SIG-M5 (cell line): Measurements from ENCODE around the gene CEND1.

ENCODE experiments used
- DNase-seq: peaks from one replicate; lab custom pipeline; 2025; lab: John Stamatoyannopoulos, UW

Gene CEND1

GRCh38 chr11:811446-812245, 21.8 kb upstream of the CEND1 start:
- no peak for DNase-seq

DNA sequence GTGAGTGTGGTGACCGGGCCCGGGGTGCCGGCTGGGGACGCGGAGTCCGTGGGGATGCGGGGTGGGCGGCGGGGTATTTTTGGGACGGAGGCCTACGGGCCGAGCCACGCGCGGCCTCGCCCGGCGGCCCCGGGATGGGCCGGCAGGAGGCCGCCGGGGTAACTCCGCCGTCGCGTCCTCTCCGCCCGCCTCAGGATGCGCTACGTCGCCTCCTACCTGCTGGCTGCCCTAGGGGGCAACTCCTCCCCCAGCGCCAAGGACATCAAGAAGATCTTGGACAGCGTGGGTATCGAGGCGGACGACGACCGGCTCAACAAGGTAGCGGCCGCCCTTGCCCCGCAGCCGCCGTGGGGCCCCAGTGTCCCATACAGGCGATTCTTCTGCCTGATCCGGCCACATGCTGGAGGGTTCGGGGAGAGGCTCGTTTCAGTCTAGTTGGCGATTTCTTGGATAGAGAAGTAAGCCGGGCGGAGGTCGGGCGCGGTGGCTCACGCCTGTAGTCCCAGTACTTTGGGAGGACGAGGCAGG, 20.2 kb upstream of the CEND1 start:
- no peak for DNase-seq

DNA sequence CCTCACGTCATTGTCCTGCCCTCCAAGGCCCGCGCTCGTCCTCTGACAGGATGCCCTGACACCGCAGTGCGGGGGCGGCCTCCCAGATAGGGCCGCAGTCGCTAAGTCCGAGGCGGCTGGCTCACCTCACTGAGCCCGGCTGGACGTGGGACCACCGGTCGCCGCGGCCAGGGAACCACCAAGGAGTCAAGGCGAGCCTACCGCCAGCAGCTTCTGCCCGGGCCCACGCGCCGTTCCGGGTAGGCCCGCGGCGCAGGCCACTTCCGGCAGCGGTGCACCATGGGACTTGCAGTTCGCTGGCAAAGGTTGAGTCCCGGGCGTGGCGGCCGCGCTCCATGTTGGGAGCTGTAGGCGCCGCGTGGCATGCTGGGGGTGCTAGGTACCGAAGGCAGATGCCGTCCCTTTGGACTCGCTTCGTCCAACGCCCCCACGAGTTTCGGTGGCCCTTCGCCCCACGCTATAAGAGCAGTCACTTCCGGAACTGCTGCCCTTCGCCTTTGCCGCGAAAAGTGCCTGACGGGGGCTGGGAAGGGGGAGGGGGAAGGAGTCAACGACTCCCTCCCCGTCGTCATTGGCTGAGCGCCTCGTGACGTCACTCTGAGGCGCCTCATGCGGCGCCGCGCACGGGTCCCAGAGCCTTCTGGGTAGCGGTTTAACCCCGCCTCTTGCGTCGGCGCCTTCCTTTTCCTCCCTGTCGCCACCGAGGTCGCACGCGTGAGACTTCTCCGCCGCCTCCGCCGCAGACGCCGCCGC, 19.6 kb upstream of the CEND1 start, which contains the start of gene RPLP2:
RPLP2 (plus strand) TSS at position 681 of the 753 bp plus-strand sequence. CDS start 268 bp downstream, outside the sequence.
- peak; percentile 67 for DNase-seq

- DNase-seq: no peak
Observed at GRCh38 chr11:808427-809286, 18.8 kb upstream of the CEND1 start.

GRCh38 chr11:804599-804964, 14.7 kb upstream of the CEND1 start:
- DNase-seq: no peak

DNA sequence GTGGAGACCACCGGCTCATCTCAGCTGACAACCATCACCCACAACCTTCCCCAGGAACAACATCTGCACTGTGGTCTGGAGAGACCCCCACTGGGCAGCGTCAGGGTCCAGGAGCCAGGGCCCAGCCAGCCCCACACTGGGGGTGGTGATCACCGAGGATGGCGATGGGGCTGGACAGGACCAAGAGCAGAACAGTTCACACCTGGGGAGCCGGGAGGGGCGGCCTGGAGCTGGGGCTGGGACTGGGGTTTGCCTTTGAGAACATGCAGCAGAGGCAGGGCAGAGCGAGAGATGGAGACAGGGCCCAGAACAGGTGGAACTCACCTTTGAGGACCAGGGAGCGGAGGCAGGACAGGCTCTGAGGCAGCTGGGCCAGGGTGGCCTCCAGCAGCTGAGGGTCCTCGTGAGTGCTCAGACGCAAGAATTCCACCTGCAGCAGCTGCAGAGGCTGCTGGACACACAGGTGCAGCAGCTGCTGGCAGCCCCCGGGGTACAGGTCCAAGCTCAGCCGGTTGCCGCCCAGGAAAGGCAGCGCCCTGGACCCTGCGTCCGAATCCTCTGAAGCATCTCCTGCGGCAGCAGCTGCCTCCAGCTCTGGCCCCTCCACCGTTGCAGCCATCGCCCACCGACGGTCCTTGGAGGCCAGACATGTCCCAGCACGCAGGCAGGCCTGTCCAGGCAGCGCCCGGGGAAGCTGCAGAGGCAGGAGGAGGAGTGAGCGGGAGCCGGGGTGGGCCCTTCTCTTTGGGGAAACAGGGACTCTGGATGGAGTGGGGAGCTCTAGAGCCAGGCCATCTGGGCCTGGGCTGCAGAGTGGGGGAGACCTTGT, 14.1 kb upstream of the CEND1 start:
- no peak for DNase-seq

DNA sequence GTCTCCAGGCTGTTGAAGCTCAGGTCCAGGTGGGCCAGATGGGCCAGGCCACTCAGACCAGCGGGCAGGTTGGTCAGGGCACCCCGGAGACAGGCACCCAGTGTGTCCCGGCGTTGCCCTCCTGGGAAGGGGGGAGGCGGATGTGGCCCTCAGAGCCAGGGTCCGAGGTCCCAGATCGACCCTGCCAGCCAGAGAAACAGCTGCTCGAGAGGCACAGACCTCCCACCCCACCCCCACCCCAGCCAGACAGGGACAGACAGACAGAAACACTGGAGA, 13.5 kb upstream of the CEND1 start:
- DNase-seq: no peak

DNA sequence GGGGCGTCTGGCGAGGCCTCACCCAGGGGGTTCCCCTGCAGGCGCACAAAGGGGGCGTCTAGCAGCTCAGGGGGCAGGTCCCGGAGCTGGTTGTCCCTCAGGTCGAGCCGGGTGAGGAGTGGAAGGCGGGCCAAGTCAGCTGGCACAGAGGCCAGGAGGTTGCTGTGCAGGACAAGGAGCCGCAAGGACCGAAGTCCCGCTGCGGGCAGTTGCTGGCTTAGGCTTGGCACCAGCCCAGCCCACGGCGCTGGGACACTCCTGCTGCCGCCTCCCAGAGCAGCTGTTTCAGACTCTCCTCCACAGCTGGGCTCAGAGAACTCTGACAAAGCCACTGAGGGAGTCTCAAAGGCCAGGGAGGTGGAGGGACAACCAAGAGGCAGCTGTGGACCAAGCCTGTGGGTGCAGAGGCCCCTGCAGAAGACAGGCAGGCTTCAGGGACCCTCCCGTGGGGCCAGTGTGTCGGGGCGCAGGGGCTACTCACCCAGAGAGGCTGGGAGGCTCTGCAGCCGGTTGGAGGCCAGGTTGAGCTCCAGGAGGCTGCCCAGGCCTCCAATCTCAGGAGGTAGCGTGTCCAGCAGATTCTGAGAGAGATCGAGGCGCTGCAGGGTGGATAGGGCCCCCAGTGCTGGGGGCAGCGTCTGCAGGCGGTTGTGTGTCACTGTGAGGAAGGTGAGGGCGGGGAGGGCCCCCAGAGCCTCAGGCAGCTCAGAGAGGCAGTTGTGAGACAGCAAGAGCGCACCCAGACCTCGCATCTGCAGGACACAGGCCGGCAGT, 13.0 kb upstream of the CEND1 start:
- DNase-seq: no peak

GRCh38 chr11:802018-802617, 12.2 kb upstream of the CEND1 start:
- no peak for DNase-seq

DNA sequence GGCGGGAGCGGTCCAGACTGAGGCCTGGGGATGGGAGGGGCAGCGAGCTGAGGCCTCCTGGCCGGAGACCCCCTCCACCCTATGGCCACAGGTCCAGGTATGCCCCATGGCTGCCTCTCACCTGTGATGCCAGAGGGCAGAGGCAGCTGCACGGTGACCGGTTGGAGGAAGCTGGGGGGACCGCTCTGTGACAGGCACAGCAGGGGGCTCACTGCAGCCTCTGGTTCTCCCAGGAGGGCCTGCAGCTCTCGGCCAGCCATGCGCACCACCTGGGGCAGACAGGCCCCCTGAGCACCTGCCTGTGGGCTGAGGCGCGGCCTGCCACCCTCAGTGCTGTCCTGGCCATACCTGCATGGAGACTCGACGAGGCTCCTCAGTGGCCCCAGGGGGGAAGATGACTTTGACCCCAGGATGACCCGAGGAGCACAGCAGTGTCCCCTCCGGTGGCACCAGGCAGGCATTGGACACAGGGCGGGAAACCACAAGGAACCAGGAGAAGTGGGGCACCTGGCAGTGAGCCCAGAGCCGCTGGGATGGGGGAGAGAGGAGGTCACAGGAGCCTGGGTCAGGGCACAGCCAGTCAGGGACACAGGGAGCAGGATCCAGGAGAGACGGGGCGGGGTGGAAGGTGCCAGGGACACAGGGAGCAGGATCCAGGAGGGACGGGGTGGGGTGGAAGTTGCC, 11.3 kb upstream of the CEND1 start:
- no peak for DNase-seq

GRCh38 chr11:800473-800872, 10.6 kb upstream of the CEND1 start:
- no peak for DNase-seq

DNA sequence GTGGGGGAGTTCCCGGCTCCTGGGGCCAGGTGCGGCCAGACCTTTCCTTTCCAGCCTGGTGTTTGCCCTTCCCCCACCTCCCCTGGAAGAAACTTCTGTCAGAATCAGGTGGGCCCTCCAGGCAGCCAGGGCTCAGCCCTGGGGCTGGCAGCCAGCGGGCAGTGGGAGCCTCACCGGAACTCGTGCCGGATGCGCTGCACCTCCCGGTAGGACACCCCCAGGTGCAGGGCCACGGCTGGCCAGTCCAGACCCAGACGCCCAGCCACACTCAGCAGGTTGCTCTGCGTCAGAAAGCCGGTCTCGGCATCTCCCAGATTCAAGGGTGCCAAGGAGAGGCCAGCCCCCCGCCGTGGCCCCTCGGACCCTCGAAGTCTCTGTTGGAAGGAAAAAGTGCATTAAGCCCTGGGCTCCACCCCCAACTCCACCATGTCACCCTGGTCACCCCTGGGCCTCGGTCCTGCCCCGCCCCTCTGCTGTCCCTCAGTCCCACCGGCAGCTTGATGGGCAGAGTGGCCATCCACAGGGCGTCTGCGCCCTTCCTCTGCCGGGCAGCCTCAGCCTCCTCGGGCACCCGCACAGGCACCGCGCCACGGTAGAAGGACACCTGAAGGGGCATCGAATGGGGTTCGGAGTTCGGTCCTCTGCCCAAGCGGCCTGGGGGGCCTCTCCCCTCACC, 9.9 kb upstream of the CEND1 start:
- DNase-seq: no peak

DNA sequence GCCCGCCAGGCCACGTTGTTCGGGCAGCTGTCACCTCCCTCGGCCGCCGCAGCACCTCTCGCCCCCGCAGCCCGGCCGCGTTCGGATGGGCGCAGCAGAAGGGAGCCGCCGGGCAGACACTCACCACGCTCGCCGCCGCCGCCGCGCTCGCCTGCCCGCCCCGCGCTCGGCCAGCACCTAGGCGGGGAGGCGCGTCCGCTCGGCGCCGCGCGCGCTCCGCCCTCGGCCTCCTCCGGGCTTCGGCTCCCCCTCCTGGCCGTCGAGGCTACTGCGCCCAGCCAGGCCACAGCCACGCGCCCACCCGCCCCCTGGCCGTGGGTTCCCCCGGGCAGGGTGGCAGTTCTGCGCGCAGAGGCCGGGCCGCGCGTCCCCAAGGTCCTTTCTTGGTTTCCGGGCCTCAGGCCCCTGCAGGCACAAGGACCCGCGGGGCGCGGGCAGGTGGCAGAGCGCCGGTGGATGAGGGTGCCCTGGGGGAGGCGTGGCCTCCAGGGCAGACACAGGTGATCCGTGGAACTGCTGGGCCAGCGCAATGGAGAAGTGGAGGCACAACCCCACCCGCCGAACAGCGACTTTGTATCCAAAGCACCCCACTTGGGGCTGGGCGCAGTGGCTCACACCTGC, 8.3 kb upstream of the CEND1 start, which contains the start of gene SLC25A22:
SLC25A22 (minus strand) TSS at position 189 of the 621 bp plus-strand sequence. CDS start 3,275 bp downstream, outside the sequence.
- DNase-seq: no peak

DNA sequence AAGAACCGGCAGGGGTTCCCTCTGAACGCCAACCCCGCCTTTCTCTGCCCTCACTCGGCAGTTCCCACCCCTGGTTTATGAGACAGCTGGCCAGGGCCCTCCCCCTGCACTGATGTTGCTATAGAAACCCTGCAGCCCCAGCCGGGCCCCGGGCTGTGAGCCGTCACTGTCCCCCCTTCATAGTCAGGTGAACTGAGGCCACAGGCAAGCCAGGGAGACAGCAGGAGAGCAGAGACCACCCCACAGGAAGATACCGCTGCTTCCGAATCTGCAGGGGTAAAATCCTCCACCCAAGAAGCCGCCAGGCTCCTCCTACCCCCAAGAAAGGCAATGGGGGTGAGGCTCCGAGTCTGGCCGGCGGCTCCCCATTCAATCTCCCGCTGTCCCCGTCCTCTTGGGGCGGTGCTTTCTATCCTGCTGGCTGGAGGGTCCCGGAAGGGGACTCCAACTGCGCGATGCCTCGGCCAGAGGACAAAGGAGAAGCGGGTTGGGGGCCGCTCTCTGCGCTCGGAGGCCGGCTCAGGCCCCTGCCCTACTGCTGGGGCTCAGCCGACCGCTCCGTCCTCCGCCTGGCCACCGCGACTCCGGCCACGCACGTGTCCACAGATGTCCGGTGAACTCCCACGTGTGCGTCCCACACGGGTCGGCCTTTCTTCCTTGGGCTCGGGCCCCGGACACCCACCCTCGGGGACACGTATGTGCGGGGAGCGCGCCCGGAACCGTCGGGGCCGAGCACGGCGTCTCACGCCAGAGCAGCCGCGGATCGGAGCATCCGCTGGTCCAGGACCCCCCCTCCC, 7.6 kb upstream of the CEND1 start:
- DNase-seq: peak; percentile 67

DNA sequence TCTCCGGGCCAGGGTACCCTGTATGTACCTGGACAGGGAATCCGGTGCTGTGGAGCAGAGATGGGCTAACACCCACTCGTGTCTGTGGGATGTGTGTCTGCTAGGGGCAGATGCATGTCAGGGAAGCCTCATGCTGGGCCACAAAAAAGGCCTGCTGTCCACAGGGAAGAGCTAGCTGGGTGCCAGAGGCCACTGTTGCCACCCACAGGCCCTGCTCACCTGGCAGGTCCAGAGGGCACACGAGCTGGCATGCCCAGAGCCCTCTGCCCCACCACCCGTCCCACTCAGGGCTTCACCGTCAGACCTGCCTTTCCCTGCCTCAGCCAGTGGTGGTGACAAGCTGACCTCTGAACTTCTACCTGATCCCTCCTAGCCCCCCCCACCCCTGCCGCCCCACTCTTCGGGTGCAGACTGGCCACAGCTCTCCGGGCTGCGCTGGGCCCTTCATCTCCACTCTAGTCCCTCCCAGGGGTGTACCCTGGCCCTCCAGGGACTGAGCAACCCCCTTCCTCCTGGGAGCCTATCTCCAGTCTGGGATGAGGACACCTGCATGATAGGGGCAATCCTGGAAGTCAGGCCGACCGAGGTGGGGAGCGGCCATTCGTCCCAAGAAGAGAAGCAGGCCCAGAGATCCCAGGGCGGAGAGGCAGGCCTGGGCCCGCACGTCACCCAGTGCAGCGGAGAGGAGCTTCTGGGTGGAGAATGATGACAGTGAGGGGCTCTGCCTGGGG, 6.8 kb upstream of the CEND1 start:
- DNase-seq: no peak

- no peak for DNase-seq
Observed at GRCh38 chr11:795634-796564, 6.0 kb upstream of the CEND1 start.
